NCI-H524 (cell line): ENCODE measurements around the gene RBSN.
"Not testable (repeated sequence)": the region's sequence is repeated elsewhere in the genome, so short reads cannot be mapped to it uniquely, and the experiment has no call there.

ENCODE experiments used
- DNase-seq, 2 experiments: peaks; one replicate each; lab custom pipeline; 2025; lab: John Stamatoyannopoulos, UW

Gene RBSN

DNA sequence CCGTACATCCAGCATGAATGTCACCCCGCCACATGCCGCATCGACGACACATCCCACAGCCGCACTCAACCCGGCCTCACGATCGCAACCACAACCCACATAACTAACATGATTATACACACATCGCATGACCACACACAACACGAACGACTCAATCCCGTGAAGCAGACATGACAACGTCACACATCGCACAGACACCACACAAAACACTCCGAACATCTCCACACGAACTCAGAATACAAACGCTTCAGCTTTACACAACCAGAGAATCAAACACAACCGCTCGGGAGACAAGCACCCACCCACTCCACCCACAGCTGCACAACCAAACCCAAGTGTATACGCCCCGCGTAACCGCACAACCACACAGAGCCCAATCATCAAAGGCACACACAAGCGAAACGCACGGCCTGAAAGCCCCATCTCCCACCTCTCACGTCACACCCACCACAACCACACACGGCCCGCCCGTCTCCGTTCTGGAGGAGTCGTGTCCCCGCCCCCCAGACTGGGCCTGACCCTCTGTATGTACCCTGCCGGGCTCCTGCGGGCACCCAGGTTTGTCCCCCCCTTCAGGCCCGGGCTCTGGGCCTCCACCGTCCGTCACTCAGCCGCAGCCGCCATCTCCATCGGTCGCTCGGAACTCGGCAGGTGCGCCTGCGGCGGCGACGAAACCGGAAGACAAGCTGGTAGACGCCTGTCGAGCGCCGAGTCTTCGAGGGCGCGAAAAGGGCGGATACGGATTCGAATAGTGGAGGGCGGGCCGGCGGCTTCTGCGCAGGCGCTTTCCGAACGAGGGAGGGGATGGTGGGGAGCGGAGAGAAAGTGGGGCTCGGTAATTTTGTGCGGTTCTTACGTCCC is at the start of gene RBSN:
Gene RBSN (minus strand): TSS at position 646 of the 861 bp plus-strand sequence. CDS start 3,028 bp downstream, outside the sequence.
- peak; percentile 80 to 91 for DNase-seq

DNA sequence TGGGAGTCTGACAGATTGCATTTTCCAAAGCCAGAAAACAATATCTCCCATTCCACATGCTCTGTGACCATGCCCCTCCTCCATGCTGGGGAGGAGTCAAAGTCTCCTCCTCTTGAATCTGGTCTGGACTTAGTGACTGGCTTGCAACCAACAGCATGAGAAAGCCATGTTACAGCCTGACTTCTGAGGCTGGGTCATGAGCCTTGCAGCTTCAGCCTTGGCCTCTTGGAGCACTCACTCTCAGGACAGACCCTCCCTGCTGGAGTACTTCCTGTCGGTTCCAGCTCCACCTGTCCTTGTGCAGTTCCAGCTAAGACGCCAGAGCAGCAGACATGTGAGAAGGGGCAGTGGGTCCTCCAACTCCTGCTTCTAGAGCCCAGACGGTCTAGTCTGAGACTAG is 49.7 kb upstream of the RBSN start:
- DNase-seq: peak; percentile 3 to 63

DNA sequence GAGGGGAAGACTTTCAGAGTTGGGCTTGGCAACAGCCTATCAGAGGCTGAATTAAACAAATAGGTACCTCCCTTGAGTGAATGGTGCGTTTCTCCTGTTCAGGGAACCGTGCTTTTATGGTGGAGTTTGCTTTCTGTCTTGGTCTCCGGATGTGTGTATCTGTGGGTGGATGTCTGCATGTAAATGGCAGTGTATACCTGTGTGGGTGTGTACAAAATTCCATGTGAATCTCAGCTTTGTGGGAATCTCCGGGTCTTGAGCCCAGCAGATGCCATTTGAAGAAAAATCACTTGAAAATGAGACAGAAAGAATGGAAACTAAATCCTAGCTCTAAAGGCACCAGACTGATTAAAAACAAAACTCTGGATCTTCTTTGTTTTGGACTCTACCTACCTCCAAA is 37.9 kb upstream of the RBSN start:
- DNase-seq: not testable (repeated sequence)

DNA sequence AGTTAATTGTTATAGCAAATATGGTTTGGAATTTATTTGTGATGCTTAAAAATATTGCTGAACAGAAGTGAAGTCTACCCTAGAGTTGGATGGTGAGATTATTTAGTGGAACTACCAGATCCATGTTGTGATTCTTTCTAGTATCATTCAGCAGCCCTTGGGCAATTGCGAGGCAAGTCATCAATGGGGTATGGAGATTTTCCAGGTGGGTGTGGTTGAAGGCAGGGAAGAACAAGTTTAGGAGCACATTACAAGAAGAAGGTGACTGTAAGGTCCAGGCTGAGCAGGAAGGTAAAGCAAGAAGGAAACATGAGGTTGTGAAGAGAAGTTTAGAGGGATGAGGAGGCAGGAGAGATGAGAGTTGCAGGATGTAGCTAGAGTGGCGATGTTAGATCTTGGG is 36.0 kb upstream of the RBSN start:
- not testable (repeated sequence) for DNase-seq

DNA sequence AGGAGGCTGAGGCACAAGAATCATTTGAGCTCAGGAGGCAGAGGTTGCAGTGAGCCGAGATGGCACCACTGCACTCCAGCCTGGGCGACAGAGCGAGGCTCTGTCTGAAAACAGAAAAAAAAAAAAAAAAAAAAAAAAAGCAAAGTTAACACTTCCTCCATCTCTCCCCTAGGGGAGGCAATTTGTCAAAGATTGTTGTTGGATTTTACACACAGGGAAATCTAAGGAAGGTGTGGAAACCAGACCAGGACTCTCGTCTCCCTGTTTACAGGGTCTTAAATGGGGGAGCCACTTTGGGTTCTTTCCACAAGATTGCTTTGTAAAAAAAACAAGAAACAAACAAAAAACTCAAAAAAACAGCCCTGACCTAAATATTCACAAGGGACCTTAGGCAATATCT is 29.5 kb upstream of the RBSN start:
- DNase-seq: not testable (repeated sequence)

DNA sequence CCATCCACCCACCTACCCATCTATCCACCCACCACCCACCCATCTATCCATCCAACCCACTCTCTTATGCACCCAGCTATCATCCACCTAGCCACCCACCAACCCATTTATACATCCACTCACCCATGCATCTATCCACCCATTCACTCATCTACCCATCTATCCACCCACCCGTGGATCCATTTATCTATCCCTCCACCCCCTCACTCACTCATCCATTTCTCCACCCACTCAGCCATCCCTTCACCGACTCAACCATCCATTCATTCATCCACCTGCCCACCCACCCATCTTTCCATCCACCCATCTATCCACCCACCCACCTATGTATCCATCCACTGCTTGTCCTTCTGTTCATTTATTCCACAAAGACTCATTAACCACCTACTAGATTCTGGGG is 28.0 kb upstream of the RBSN start:
- DNase-seq: not testable (repeated sequence)

DNA sequence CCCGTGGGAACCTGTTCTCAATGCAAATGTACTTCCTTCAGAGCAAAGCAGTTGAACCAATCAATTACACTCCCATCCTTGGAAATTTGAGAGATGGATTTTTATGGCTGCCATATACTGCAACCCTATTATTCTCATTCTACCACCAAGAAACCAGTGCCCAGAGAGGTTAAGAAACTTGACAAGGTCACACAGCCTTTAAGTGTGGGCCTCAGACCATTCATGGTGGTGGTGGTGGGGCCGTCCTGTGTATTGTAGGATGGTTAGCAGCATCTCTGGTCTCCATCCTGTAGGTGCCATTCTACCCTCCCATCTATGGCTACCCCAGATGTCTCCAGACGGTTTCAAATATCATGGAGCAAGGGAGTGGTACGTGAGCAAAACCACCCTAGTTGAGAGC is 23.4 kb upstream of the RBSN start:
- DNase-seq: no peak

DNA sequence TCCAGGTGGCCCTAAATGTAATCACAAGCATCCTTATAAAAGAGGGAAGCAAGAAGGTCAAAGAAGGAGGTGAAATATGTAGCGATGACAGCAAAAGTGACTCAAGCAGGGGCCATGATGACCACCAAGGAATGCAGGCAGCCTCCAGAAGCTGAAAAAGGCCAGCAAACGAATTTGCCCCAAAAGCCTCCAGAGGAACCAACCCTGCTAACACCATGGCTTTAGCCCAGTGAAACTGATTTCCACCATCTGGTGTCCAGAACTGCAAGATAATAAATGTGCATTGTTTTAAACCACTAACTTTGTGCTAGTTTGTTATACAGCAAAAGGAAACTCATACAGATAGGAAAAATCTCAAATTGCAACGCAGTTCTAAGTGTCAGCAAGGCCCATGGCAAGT is 23.0 kb upstream of the RBSN start:
- no peak for DNase-seq

DNA sequence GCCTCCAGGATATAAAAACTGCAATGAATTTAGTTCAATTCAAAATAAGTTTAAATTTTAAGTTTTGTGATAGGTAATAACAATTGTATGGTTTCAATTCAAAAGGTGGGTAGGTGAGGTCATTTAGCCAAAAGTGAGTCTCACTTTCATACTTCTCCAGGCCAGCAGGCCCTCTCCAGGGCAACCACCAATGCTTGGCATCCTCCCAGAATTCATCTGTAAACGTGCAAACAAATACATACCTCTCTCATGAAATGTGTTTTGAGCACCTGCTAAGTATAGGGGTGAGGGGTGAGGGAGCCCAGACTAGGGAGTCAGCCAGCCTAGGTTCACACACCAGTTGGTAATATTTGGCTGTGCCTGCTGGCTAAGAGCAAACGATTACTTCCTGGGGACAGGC is 22.0 kb upstream of the RBSN start:
- DNase-seq: no peak

DNA sequence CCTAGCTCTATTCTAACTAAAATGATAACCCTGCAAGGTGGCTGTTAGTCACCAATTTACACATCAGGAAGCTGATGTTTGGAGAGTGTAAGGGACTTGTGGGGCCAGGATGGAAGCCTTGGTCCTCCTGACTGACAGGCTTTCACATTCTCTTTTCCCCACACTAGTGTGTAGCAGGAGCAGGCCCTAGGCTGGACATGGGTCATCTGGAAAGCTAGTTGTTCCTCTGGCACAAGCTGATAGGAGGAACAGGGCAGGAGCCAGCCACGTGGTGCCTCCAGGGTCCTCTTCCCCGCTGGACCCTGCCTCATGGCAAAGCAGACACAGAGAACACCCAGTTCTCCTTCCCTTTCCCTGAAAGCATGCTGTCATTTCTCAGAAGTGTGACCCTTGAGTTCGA is 18.1 kb upstream of the RBSN start:
- DNase-seq: no peak

DNA sequence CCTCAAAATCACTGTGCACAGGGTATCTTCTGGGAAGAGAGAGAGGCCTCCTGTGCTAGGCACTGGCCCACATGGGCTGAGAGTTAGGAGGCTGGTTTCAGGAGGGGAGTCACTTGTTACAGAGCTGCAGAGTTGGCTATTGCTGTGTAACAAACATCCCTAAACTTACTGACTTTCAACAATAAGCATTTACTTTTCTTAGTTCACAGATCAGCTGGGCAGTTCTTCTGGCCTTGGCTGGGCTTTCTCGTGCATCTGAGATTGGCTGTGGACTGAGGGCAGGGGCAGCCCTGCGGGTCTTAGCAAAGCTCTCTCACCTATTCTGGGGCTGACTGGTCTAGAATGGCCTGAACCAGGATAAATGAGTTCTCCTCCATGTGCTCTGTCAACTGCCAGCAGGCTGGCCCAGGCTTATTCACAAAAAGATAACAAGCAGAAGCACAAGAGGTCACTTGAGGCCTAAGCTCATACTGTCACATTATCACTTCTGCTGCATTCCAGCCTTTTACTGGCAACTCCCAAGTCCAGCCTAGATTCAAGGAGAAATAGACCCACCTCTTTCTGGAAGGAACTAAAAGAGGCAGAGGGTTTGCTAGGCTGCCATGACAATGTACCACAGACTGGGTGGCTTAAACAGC is 17.2 kb upstream of the RBSN start:
- DNase-seq: no peak

DNA sequence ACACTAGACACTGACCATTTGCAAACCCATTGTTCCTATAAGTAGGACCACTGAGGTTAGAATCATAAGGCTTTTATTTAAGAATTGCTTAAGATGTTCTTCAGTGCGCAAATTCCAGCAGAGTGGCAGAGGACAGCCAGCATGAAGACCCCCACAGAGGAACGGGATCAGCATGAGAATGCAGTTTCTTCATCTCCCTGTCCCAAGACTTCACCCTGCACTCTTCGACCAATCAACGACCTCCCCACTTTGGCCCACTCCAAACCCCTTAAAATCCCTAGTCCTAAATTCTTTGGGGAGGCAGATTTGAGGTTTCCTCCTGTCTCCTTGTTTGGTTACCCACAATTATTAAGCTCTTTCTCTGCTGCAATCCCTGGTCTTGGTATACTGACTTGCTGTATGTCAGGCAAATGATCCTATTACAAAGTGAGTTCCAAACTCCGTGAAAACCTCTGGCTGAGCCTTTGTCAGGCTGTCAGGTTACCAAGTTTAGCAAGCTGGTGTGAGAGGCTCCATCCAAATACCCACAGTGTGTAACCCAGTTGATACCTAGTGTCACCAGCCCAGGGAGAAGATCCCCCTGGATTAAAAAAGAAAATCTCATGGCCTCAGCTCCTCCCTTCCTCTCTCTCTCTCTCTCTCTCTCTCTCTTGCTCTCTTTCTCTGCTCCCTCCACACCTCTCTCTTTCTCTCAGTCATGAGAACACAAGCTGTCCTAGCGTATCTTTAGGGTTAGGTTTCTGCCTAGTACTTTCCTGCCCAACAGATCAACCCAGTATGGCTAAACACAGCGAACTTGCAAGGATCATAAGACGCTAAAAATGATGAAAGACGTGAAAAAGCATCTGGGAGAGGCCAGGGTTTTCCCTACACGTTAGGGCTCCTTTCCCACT is 15.8 kb upstream of the RBSN start:
- no peak for DNase-seq

DNA sequence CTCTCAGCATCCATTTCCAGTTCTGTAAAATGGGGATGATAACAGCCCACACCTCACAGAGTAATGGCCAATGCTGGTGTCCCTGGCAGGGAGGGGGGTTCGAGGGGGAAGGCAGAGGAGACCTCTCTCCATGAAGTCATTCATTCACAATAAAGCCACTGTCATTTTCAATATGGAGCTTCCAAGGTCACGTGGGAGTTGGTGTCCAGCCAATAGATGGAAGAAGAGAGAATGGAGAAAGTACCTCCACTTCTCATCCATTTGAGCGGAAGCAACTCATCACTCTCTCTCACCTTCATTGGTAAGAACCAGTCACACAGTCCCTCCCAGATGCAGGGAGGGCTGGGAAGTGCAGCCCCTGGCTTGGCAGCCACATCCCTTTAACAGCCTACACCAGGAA is 14.9 kb upstream of the RBSN start:
- DNase-seq: no peak

DNA sequence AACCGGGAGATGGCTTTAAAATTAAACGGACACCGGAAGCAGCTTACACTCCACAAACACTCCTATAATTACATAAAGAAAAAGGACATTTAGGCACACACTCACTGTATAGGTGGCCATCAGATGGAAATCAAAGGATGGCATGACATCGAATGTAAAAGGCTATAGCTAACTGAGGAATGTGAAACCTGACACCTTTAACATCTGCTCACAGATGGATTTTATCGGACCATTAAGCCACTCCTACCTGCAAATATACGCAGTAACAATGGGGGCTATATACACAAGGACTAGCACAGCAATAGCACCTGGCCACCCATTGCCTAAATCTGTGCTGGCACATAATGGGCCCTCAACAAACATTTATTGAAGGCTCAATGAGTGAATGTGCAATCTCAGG is 14.5 kb upstream of the RBSN start:
- peak; percentile 52 to 73 for DNase-seq

DNA sequence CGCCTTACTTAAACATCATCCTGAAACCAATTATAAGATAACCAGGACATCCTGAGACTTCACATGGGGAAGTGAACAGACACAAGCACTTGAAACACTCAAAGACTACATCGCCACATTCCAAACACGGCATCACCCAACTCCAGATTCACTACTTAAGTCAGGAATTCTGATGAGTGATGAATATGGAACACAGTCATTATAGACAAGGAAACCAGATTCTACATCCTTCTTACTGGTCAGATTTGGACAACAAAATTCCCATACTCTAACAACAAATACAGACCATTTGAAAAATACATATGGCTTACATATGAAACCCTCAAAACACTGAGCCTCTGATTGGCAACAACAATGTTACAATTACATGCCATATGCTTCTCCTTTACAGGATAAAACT is 13.1 kb upstream of the RBSN start:
- DNase-seq: no peak

DNA sequence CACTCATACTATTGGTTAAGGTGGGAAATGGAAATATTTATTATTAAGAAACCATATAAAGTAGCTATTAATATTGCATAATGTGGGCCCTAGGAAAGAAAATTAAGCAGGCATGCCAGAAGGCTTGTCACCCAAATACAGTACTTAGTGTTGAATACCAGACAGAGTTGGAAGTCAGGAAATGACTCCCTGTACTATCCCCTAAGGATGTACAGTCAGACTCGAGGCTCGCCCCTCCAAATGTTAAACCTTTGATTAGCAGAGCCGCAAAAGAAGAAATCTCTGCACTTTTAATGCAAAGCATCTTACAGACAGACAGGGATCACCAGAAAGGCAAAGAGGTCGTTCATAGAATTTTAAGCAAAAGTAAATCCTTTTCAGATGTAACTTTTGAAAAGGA is 11.3 kb upstream of the RBSN start:
- no peak for DNase-seq

DNA sequence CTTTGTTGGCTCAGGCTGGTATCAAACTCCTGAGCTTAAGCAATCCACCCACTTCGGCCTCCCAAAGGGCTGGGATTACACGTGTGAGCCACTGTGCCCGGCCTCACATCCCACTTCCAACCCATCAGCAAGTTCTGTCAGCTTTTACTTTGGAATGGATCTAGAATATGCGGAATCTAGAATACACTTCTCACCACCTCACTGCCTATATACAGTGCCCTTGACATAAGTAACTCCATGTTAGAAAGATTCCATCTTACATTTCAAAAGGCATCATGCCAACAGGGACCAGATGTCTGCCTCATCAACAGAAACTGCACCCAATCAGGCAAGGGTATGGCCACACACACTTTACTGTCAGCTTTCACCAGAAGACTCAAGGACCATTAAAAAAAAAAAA is 9.9 kb upstream of the RBSN start:
- peak in 1 of 2 experiments; percentile 57 for DNase-seq

DNA sequence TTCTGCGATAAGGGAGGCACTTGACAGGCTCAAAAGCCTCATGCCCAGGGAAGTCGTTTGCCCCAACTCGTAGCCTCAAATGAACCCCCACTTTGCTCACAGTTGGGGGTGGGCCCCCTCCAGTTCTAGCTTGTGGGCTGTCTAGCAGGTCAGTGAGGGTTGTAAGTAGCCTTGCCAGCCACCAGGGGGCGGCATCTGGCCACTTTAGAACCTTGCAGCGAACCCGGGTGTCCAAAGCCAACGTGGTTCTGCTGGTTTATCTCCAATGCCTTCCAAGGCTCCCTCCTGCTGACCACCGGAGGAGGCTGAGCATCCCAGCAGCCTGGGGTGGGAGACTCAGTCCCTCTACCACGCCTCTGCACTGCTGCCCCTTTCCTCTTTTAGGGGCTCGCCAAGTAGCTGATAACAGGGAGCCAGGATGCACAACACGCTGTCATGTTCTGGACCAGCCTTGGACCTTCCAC is 9.2 kb upstream of the RBSN start:
- peak; percentile 40 to 76 for DNase-seq

DNA sequence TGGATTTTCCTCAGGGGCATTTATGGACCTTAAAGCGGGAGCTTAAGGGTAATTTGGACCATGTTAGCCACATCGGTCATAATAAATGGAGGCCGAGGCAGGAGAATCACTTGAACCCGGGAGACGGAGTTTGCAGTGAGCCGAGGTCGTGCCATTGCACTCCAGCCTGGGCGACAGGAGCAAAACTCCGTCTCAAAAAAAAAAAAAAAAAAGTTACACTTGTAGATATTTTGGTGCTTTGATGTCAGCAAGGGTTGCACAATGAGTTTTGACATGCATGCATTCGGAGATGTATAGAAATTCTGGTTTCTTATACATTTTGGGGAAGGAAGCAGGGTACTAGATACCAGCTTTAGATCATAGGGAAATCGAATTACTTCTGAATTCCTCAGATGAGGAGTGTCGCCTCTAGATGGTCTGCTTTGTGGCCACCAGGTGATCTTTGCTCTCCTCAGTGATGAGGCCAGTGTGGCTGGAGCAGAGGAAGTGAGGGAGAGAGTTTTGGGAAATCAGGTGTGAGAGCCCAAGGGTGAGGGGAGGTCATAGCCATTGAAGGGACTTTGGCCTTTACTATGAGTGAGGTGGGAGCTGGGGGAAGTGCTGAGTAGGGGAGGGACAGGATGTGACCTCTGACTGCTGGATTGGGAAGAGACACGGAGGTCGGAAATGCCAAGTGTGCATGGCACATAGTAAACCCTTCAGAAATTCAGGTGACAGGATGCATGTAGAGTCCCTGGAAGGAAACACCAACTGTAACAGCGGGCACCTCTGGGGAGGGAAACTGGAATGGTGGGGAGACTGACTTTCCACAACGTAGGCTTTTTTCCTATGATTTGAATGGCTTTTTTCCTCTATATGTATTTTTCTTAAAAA is 8.4 kb upstream of the RBSN start:
- no peak for DNase-seq

DNA sequence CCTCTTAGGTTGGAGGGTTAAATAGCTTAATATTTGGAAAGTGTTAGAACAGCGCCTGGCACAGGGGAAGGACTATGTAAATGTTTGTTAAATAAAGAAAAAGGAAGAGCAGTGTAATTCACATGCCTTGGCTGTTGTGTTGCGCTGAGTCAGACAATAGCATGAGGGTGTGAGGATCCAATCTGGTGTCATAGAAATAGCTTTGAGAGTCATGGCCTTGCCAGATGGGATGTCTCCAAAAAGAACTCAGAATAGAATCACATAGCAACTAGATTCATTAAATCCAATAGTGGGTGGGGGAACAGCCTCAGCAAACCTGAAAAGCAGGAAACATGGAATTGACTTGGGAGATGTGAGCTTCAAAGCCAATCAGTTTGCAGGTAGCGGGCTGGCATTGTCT is 3.9 kb upstream of the RBSN start:
- DNase-seq: no peak

DNA sequence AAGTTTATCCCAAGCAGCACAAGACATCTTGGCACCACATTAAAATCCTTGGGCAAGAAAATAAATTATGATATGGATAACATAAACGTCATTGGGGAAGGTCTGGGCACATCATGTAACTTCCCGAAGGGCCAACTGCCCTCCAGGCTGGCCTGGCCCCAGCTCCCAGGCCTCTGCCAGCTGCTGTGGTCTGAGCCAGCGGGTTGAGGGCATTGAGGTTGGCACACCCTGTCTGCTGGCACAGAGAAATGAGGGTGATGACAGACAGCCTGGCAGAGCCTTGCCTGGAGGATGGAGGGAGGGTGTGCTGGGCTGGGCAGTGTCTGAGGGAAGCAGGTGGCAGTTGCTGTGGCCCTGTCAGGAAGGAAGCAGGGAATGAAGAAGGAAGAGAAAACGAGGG is 3.3 kb upstream of the RBSN start:
- DNase-seq: no peak
